HG03159 (cell line): Measurements from ENCODE around the gene ACTR1A.
A peak's percentile ranks its signal among the peaks of the same experiment; 100 is the strongest.
"Not testable (repeated sequence)": the region's sequence is repeated elsewhere in the genome, so short reads cannot be mapped to it uniquely, and the experiment has no call there.

Experiments used
- ATAC-seq: cut with Tn5 transposase; IDR thresholded peaks from one replicate; pipeline ENCODE4 v1.9.1; 2021; ENCODE audit warnings: mild to moderate bottlenecking, moderate library complexity; ENCODE audit not compliant: unreplicated experiment

ACTR1A gene

GRCh38 chr10:102457591-102458150 is 44.8 kb downstream of the ACTR1A start:
- ATAC-seq: no peak

- ATAC-seq: no peak
These were observed 46.5 kb downstream of the ACTR1A start for GRCh38 chr10:102455893-102456471.

- ATAC-seq: not testable (repeated sequence)
These were observed 47.6 kb downstream of the ACTR1A start for GRCh38 chr10:102454662-102455487.

DNA sequence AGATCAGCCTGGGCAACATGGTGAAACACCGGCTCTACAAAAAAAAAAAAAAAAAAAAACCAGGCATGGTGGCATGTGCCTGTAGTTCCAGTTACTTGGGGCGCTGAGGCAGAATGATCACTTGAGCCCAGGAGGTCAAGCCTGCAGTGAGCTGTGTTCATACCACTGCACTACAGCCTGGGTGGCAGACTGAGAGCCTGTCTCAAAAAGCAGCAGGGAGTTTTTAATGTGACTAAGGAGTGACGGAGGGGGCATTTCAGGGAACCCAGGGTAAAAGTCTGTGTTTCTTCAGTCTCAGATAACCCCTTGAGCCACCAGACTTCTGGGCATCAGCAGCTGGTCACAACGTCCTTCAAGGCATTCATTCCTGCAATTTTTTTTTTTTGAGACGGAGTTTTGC is 49.0 kb downstream of the ACTR1A start:
- no peak for ATAC-seq

DNA sequence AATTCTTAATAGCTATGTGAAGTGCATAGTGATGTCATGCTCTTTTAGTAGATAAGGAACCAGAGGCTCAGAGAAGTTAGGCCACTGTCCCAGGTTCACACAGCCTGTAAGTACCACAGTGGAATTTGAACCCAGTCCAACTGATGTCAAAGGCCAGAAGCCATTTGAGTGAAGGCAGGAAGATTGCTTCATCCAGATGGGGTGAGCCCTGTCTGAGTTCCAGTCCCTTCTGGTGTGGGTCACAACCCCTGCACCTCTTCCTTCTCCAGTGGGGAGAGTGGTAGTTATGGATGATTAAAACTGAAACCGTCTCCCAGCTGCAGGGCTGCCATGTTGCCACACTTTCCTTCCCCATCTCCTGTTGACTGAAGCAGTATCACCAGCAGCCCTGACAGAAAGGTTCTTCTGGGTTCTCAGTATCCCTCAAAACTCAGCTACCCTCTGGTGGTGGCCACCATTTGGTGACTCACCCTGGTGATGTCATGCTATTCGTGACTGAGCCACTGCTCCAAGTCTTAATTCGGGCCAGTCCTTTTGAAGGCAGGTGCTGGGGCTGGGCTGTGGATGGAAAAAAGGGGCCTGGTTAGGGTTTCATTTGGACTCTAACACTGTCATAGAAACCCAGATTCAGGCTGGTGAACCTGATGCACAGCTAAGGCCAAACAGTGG is 49.7 kb downstream of the ACTR1A start:
- no peak for ATAC-seq

GRCh38 chr10:102451105-102451969 is 51.2 kb downstream of the ACTR1A start, which contains the start of gene C10orf95:
Gene C10orf95 (minus strand): TSS chr10:102451543. CDS start chr10:102451093, 450 bp downstream.
- ATAC-seq: no peak

DNA sequence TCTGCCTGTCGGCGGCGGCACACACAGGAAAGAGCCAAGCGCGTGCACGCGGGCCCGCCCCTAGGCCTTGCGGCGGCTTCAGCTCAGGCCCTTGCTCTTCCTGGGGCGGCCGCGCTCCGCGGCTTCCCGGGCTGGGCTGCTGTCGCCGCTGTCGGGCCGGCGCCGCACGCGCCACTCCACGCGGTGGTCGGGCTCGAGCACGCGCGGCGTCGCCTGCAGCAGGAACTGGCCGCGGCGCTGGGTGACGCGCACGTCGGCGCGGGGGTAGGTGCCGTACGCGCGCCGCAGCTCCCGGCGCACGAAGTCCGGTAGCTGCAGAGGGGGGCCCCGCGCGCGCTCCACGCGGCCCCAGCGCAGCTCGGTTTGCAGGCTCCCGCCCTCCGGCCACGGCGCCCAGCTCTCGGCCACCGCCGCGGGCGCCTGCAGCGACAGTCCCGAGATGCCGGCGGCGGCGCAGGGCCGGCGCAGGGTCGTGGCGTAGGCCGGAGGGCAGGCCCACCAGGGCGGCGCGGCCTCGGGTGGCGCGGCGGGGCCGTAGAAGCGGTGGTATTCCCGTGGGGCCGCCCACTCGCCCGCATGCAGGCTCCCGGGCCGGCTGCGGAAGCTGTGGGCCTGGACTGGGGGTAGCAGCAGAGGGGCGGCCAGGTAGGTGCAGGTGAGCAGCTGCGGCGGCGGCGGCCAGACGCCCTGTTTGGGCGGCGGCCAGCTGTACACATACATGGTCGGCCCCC is 52.0 kb downstream of the ACTR1A start:
- ATAC-seq: peak; percentile 77

- no peak for ATAC-seq
These were observed 52.5 kb downstream of the ACTR1A start for GRCh38 chr10:102450124-102450373.

DNA sequence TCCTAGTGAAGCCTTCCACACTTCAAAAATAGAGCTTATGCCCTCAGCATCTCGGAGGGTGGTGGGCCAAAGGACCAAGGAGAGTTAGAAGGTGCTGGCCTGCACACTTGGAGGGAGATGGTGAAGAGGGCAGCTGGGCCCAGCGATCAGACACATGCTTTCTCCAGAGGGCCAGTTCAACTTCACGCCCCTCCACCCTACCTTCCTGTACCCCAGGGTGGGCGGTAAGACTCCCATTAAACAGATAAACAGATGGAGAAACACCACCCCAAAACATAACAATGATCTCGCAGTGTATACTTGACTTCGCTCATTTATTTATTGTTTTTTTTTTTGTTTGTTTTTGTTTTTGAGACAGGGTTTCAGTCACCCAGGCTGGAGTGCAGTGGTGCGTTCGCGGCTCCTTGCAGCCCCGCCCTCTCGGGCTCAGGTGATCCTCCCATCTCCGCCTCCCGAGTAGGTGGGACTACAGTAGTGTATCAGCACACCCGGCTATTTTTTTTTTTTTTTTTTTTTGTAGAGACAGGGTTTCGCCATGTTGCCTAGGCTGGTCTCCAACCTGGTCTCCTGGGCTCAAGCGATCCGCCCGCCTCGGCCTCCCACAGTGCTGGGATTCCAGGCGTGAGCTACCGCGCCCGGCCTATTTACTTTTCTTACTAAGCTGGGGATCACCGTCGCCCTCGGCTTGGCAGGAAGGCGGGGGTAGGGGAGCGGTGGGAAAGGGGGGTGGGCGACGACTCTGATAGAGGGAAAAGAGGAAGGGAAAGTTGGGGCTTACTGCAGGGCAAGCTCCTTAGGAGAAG is 53.0 kb downstream of the ACTR1A start:
- ATAC-seq: peak; percentile 51

GRCh38 chr10:102444851-102445250 is 57.7 kb downstream of the ACTR1A start:
- no peak for ATAC-seq

DNA sequence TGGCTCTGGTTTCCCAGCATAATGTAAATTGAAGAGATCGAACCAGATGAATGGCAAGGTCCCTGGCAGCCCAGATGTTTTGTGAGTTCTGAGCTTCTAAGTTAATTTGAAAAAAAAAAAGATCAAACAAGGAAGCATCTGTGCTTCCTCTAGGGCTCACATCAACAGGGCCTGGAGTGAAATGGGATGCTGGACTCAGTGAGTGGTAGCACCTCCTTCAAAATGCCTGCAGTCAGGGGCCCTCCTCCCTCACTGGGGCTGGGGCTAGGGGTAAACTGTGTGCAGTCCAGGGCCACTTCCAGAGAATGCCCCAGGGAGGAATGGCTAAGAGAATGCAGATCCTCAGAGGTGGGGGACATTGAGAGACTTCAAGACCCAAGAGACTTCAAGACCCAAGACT is 64.1 kb downstream of the ACTR1A start:
- no peak for ATAC-seq

GRCh38 chr10:102437515-102437914 is 65.0 kb downstream of the ACTR1A start:
- ATAC-seq: no peak

GRCh38 chr10:102436312-102436711 is 66.2 kb downstream of the ACTR1A start:
- no peak for ATAC-seq

DNA sequence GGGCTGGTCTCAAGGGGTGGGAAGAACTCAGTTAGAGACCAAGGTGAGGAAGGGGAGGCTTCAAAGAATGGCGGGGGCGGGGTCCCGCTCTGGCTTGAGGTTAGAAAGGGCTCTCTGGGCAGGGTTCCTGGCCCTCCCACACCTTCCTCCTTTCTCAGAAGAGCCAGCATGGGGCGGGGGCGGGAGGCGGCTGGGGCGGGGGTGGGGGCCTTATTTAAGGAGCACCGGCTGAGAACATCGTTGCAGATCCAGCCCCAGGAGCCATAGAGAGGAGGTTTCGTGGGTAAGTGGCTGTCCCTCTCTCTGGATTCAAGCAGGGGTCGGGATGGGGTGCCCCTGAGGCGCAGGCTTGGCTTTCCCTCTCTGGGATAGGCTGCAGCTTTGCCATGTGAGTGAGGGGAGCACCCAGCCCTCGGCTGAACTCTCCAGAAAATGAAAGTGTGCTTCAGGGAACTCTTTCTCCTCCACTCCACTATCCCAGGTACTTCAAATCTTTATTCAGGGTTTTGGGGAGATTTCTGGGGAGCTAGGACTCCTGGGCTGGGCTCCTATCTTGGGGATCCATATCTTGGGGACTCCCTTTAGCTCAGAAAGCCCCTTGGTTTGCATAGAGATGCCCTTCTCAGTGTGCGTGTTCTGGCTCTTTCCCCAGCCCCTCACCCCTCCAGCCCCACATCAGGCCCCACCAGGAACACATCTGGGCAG is 66.8 kb downstream of the ACTR1A start:
- no peak for ATAC-seq

- ATAC-seq: no peak
These were observed 67.4 kb downstream of the ACTR1A start for GRCh38 chr10:102435133-102435497.

GRCh38 chr10:102434394-102435132 is 67.9 kb downstream of the ACTR1A start:
- ATAC-seq: no peak

DNA sequence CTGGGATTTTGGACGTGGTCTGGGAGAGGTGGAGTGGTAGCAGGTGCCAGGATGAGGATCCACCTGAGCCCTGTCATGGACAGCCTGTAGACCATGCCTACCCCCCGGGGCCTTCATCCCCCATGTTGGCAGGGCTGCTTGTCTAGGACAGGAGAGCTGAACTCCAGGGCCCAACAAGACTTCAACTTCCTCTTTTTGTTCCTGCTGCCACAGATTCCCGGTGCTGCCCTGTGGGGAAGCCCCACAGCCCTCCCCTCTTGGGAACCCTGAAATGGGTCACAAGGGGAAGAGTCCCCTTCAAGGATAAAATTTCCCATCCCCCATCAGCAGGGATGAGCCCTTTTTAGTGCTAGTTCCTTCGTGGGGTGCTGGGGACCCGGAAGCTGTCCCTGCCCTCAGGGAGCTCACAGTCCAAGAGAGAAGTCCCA is 68.9 kb downstream of the ACTR1A start:
- no peak for ATAC-seq
